Breast epithelium (tissue), 3 donors: ENCODE measurements around the gene ENOX1.

Source experiments
- POLR2A ChIP-seq: fragments of 450-650 bp; IDR thresholded peaks from one replicate; pipeline ENCODE4 v1.6.1; 2016; ENCODE audit warnings: antibody characterized with exemption, mild to moderate bottlenecking, moderate library complexity
- POLR2AphosphoS5 ChIP-seq, 3 donors: sonication (generic); formaldehyde crosslinking; IDR thresholded peaks; one replicate each; pipeline ENCODE4 v1.6.1; 2017; ENCODE audit warnings: antibody characterized with exemption in 3 of 3
- TF ChIP-seq, protein P1 (sequence below), 3 donors: fragments of 450-650 bp; IDR thresholded peaks; one replicate each; pipeline ENCODE4 v1.5.1; 2016 to 2017; ENCODE audit warnings: antibody characterized with exemption in 3 of 3, mild to moderate bottlenecking in 3 of 3, moderate library complexity in 3 of 3

DNA sequence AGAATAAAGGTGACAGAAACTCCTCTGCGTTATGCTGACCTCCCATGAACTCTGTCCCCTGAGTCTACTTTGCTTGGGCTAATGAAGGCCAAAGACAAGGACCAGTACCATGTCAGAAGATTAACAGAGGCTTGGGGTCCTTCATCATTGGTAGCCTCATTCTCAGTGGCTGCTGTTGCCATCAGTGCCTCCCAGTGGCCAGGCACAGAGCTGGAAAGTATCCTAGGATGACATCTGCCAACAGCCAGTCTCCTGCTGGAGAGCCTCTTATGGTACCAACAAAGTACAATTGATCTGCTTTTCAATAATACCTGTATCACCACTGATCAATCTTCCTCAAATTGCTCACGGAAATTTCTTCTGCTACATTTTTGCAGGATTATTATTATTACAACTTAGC, 481.8 kb downstream of the ENOX1 start:
- TF ChIP-seq, protein P1, sequence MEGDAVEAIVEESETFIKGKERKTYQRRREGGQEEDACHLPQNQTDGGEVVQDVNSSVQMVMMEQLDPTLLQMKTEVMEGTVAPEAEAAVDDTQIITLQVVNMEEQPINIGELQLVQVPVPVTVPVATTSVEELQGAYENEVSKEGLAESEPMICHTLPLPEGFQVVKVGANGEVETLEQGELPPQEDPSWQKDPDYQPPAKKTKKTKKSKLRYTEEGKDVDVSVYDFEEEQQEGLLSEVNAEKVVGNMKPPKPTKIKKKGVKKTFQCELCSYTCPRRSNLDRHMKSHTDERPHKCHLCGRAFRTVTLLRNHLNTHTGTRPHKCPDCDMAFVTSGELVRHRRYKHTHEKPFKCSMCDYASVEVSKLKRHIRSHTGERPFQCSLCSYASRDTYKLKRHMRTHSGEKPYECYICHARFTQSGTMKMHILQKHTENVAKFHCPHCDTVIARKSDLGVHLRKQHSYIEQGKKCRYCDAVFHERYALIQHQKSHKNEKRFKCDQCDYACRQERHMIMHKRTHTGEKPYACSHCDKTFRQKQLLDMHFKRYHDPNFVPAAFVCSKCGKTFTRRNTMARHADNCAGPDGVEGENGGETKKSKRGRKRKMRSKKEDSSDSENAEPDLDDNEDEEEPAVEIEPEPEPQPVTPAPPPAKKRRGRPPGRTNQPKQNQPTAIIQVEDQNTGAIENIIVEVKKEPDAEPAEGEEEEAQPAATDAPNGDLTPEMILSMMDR (IDR thresholded peaks at IDR 0.05), result no peak
- TF ChIP-seq POLR2AphosphoS5 (IDR thresholded peaks at IDR 0.05) (no peak), POLR2A (no peak)
